T-cell (primary cell): ENCODE results near the gene FRMD1. TPM values are rescaled to one million over a fixed set of nuclear protein-coding genes. Genes with fewer than 3 reads are reported as not detected.

Source experiments
- ATAC-seq, 4 experiments: fragments of 200-7000 bp in 3 of 4; fragments of 150-1000 bp in 1 of 4; cut with Tn5 transposase; replicated peaks in 1 of 4; 1 replicate in 3 of 4; 2 replicates in 1 of 4; pipeline ENCODE4 v1.10.0; 2021; ENCODE audit warnings: moderate library complexity in 3 of 4, mild to moderate bottlenecking in 2 of 4, moderate number of reproducible peaks in 1 of 4
- CTCF ChIA-PET, 2 donors: fragments of 300-600 bp; sonication (Branson Sonifier 250); formaldehyde crosslinking; loops; one replicate each; lab custom pipeline; 2022; ENCODE audit warnings: antibody characterized with exemption in 2 of 2; lab: Charles Lee
- POLR2A ChIA-PET, 2 donors: fragments of 300-600 bp; sonication (Branson Sonifier 250); formaldehyde crosslinking; loops; one replicate each; lab custom pipeline; 2022; ENCODE audit warnings: antibody characterized with exemption in 2 of 2; lab: Charles Lee
- DNase-seq, 35 experiments: peaks; one replicate each; pipeline versions ENCODE4 v3.0.0 to v3.0.0-alpha.2; 2013 to 2023
- H3K27ac ChIP-seq: one replicate; pipeline ENCODE4 v1.5.1; 2013; ENCODE audit warnings: low read length
- H3K27me3 ChIP-seq, 2 experiments: replicated peaks in 1 of 2; 1 replicate in 1 of 2; 2 replicates in 1 of 2; pipeline versions ENCODE4 v1.6.1 to v1.7.0; 2013; ENCODE audit warnings: low read length in 1 of 2, mixed read lengths in 1 of 2; ENCODE audit not compliant: control insufficient read depth in 2 of 2, insufficient read depth in 2 of 2; ENCODE audit errors: extremely low read depth in 1 of 2
- H3K36me3 ChIP-seq, 2 donors: 1 replicate in 1 of 2; 2 replicates in 1 of 2; pipeline versions ENCODE4 v1.6.1 to v1.7.0; 2013; ENCODE audit warnings: low read length in 1 of 2; ENCODE audit not compliant: control insufficient read depth in 2 of 2, insufficient read depth in 1 of 2; ENCODE audit errors: extremely low read depth in 1 of 2
- H3K4me1 ChIP-seq, 2 experiments: 1 replicate in 1 of 2; 2 replicates in 1 of 2; pipeline versions ENCODE4 v1.6.1 to v1.7.0; 2013; ENCODE audit warnings: low read length in 2 of 2, mixed read lengths in 1 of 2; ENCODE audit not compliant: insufficient read depth in 2 of 2, control insufficient read depth in 1 of 2; ENCODE audit errors: extremely low read depth in 1 of 2
- H3K4me3 ChIP-seq, 2 donors: 1 replicate in 1 of 2; 2 replicates in 1 of 2; pipeline versions ENCODE4 v1.5.1 to v1.7.0; 2013; ENCODE audit warnings: mild to moderate bottlenecking in 2 of 2, low read length in 1 of 2, moderate library complexity in 1 of 2; ENCODE audit not compliant: control insufficient read depth in 1 of 2; ENCODE audit errors: extremely low read depth in 1 of 2
- H3K9me3 ChIP-seq: 2 replicates; pipeline ENCODE4 v1.7.0; 2013
- H3K27ac Mint-ChIP-seq, 2 donors: one replicate each; pipeline ENCODE4 v1.8.0; 2020 to 2021; ENCODE audit warnings: mild to moderate bottlenecking in 2 of 2, mixed read lengths in 2 of 2
- H3K27me3 Mint-ChIP-seq, 2 donors: one replicate each; pipeline ENCODE4 v1.8.0; 2021 to 2022; ENCODE audit warnings: mixed read lengths in 2 of 2
- H3K36me3 Mint-ChIP-seq: one replicate; pipeline ENCODE4 v1.8.0; 2021; ENCODE audit warnings: mixed read lengths
- H3K4me1 Mint-ChIP-seq, 3 donors: one replicate each; pipeline ENCODE4 v1.8.0; 2020 to 2022; ENCODE audit warnings: mixed read lengths in 3 of 3, mild to moderate bottlenecking in 1 of 3
- H3K4me3 Mint-ChIP-seq, 3 donors: one replicate each; pipeline ENCODE4 v1.8.0; 2020 to 2022; ENCODE audit warnings: mild to moderate bottlenecking in 3 of 3, mixed read lengths in 3 of 3, moderate library complexity in 3 of 3
- H3K9me3 Mint-ChIP-seq, 3 donors: one replicate each; pipeline ENCODE4 v1.8.0; 2020 to 2022; ENCODE audit warnings: mixed read lengths in 3 of 3
- WGBS: methylation state at CpG from one replicate; pipeline ENCODE4 v1.1.5; 2013; ENCODE audit warnings: missing lambda C conversion rate; ENCODE audit not compliant: insufficient coverage; 5-methylcytosine and 5-hydroxymethylcytosine counted together
- total RNA-seq, 35 experiments: library from RNA in 6 of 35; stranded (reverse) in 6 of 35; fragments of 120-200 nt in 1 of 35; gene quantifications; one replicate each; pipeline versions ENCODE4 v1.2.1 to v1.2.4 and lab custom pipeline; 2013 to 2026

Gene FRMD1
- total RNA-seq, 5 donors from 2014 or later (not counting 1 experiment from before 2014, with no cell fraction given) = not detected

GRCh38 chr6:168058691-168059551, 20.1 kb downstream of the FRMD1 start:
- no peak overlapping the region for H3K4me3 ChIP-seq
- no peaks in the 10 kb centered on the region for H3K9me3 Mint-ChIP-seq
- H3K4me1 Mint-ChIP-seq = no peaks in the 10 kb centered on the region
- H3K4me3 Mint-ChIP-seq = no peak overlapping the region
- 92% methylated on average over 24 of the region's 30 CpGs for WGBS
- H3K36me3 ChIP-seq = no peaks in the 10 kb centered on the region
- ATAC-seq (no peak), DNase-seq (no peak)
- H3K9me3 ChIP-seq = no peaks in the 10 kb centered on the region
- CTCF ChIA-PET = no interaction called here
- no peak overlapping the region for H3K27ac Mint-ChIP-seq
- H3K27me3 Mint-ChIP-seq = no peaks in the 10 kb centered on the region
- no peak overlapping the region for H3K27ac ChIP-seq
- no peaks in the 10 kb centered on the region for H3K36me3 Mint-ChIP-seq
- peaks cover 0 to 2% of the 10 kb centered on the region in 2 experiments for H3K27me3 ChIP-seq
- no peaks in the 10 kb centered on the region for H3K4me1 ChIP-seq
- POLR2A ChIA-PET = no interaction called here

- Mint-ChIP-seq H3K4me3 (no peak overlapping the region), H3K27ac (no peak overlapping the region), H3K9me3 (no peaks in the 10 kb centered on the region), H3K27me3 (no peaks in the 10 kb centered on the region), H3K4me1 (no peaks in the 10 kb centered on the region), H3K36me3 (no peaks in the 10 kb centered on the region)
- POLR2A ChIA-PET = no interaction called here
- no peak for ATAC-seq
- Histone ChIP-seq H3K27ac (no peak overlapping the region), H3K4me1 (no peaks in the 10 kb centered on the region), H3K36me3 (no peaks in the 10 kb centered on the region), H3K9me3 (no peaks in the 10 kb centered on the region), H3K27me3 (peaks cover 0 to 2% of the 10 kb centered on the region in 2 experiments), H3K4me3 (no peak overlapping the region)
- DNase-seq = no peak
- CTCF ChIA-PET = no interaction called here
- 92% methylated on average over 12 of the region's 14 CpGs for WGBS
Measured at GRCh38 chr6:168057836-168058235, 21.2 kb downstream of the FRMD1 start.

GRCh38 chr6:168056892-168057527, 22.0 kb downstream of the FRMD1 start:
- H3K27ac ChIP-seq = no peak overlapping the region
- no peak for DNase-seq
- no peaks in the 10 kb centered on the region for H3K27me3 Mint-ChIP-seq
- no peaks in the 10 kb centered on the region for H3K4me1 ChIP-seq
- no peak for ATAC-seq
- H3K4me1 Mint-ChIP-seq = no peaks in the 10 kb centered on the region
- H3K9me3 Mint-ChIP-seq = no peaks in the 10 kb centered on the region
- POLR2A ChIA-PET = no interaction called here
- CTCF ChIA-PET = no interaction called here
- H3K27me3 ChIP-seq = peaks cover 0 to 2% of the 10 kb centered on the region in 2 experiments
- H3K36me3 Mint-ChIP-seq = no peaks in the 10 kb centered on the region
- H3K4me3 ChIP-seq = no peak overlapping the region
- no peak overlapping the region for H3K4me3 Mint-ChIP-seq
- no peaks in the 10 kb centered on the region for H3K36me3 ChIP-seq
- H3K27ac Mint-ChIP-seq = no peak overlapping the region
- WGBS = 89% methylated on average over 21 of the region's 24 CpGs
- no peaks in the 10 kb centered on the region for H3K9me3 ChIP-seq

GRCh38 chr6:168055696-168056489, 23.1 kb downstream of the FRMD1 start:
- Mint-ChIP-seq H3K4me1 (no peaks in the 10 kb centered on the region), H3K4me3 (no peak overlapping the region), H3K27me3 (no peaks in the 10 kb centered on the region), H3K36me3 (no peaks in the 10 kb centered on the region), H3K9me3 (no peaks in the 10 kb centered on the region), H3K27ac (no peak overlapping the region)
- DNase-seq (no peak), ATAC-seq (no peak)
- ChIA-PET POLR2A (no interaction called here), CTCF (no interaction called here)
- H3K4me1 ChIP-seq = no peaks in the 10 kb centered on the region
- no peak overlapping the region for H3K4me3 ChIP-seq
- 85% methylated on average over 21 of the region's 22 CpGs for WGBS
- H3K27ac ChIP-seq = no peak overlapping the region
- H3K36me3 ChIP-seq = no peaks in the 10 kb centered on the region
- no peaks in the 10 kb centered on the region for H3K9me3 ChIP-seq
- peaks cover 0 to 2% of the 10 kb centered on the region in 2 experiments for H3K27me3 ChIP-seq

- ATAC-seq = no peak
- Mint-ChIP-seq H3K4me1 (no peaks in the 10 kb centered on the region), H3K36me3 (no peaks in the 10 kb centered on the region), H3K27me3 (no peaks in the 10 kb centered on the region), H3K27ac (no peak overlapping the region), H3K4me3 (no peak overlapping the region), H3K9me3 (no peaks in the 10 kb centered on the region)
- Histone ChIP-seq H3K36me3 (no peaks in the 10 kb centered on the region), H3K4me3 (no peak overlapping the region), H3K27ac (no peak overlapping the region), H3K9me3 (no peaks in the 10 kb centered on the region), H3K27me3 (peaks cover 0 to 2% of the 10 kb centered on the region in 2 experiments), H3K4me1 (no peaks in the 10 kb centered on the region)
- WGBS = 86% methylated on average over 11 of the region's 18 CpGs
- ChIA-PET CTCF (interaction anchor here in 1 of 2 donors (0.7 kb wide), 1 partner anchor 1017 kb away, joined by 8 read pairs; no protein-coding TSS in a partner anchor), POLR2A (no interaction called here)
- no peak for DNase-seq
Measured at GRCh38 chr6:168054765-168055560, 24.0 kb downstream of the FRMD1 start.
